NCI-H748 (cell line): ENCODE results near the gene AHCY.

Experiments
- DNase-seq: peaks from one replicate; lab custom pipeline; 2025; ENCODE audit not compliant: unreplicated experiment; lab: John Stamatoyannopoulos, UW

The AHCY gene

DNA sequence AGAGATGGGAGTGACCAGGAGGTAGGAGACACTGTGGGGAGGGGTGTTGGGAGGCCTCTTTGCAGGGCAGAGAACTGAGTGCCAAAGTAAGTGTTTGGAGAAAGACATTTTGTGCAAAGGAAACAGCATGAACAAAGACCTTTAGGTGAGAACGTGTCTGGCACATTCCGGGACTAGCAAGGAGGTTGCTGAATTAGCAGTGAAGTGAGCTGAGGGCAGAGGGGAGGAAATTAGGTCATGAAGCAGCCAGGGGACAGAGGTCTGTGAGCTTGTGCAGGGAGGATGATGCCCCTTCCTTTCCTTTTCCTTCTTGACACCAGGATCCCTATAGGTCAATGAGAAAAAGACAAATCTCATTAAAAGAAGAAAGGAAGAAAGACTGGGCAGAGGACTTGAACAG lies 21.4 kb upstream of the AHCY start:
- no peak for DNase-seq

DNA sequence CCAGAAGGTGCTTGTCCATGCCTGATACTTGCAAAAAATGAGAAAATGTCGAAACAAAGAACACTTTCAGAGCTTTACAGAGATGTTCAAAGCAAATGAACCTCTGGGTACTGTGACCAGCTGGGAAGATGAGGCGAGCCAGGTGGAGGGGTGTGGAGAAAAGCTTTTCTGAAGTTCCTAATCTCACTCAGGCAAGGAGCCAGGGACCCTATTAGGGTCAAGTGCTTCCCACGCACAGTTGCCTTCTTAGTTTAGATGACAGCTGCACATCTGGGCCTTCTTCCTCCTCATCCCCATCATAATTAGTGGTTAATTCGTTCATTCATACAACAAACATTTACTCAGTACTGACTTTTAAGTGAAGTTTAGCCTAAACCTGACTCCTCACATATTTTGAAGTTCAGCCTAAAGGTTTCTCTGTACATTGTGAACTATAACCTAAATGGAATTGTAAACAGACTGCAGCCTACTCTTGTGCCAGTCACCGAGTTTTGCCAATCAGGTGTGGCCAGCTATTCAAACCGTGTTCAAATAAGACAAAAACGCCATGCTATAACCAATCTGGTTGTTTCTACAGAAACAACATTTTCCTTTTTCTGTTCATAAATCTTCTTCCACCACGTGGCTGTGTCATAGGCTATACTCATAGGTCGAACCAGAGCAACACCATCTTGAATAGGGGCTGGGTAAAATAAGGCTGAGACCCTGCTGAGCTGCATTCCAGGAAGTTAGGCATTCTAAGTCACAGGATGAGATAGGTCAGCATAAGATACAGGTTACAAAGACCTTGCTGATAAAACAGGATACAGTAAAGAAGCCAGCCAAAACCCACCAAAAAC lies 19.3 kb upstream of the AHCY start:
- no peak for DNase-seq

DNA sequence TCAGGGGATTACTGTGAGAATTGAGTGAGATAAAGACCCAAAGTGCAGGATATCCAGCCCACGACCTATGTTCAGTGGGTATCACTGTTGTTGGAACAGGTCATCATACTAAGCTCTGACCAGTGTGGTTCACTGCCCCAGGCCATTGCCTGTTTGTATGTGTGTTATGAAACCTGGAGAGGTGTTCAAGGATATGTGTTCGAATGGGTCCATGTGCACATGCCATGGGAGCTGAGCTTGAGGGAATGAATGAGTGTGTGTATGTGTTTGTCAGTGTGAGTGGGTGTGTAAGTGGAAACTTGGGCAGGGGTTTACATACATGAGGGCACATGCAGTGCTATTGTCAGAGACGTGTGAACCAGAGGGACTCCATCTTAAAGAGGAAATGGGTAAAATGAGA lies 17.7 kb upstream of the AHCY start:
- no peak for DNase-seq

DNA sequence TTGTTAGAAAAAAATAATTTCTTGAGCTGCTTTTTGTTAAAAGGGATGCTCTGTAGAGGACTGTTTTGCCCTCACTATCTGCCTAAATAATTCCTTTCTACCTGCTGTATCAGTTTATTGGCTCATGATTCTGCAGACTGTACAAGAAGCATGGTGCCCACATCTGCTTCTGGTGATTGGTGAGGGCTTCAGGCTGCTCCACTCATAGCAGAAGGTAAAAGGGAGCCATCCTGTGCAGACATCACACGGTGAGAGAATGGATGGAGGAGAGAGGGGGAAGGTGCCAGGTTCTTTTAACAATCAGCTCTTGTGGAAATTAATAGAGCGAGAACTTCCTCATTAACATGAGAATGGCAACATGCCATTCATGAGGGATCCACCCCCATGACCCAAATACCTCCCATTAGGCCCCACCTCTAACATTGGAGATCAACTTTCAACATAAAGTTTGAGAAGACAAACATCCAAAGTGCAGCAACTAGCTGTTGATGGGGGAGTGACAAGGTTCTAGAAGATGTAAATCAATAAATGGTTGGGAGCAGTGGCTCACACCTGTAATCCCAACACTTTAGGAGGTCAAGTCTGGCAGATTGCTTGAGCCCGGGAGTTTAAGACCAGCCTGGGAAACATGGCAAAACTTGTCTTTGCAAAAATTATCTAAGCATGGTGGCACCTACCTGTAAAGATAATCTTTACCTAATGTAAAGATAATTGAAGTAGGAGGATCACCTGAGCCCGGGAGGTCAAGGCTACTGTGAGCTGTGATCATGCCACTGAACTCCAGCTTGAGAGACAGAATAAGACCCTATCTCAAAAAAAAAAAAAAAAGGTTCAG lies 15.7 kb upstream of the AHCY start:
- no peak for DNase-seq

DNA sequence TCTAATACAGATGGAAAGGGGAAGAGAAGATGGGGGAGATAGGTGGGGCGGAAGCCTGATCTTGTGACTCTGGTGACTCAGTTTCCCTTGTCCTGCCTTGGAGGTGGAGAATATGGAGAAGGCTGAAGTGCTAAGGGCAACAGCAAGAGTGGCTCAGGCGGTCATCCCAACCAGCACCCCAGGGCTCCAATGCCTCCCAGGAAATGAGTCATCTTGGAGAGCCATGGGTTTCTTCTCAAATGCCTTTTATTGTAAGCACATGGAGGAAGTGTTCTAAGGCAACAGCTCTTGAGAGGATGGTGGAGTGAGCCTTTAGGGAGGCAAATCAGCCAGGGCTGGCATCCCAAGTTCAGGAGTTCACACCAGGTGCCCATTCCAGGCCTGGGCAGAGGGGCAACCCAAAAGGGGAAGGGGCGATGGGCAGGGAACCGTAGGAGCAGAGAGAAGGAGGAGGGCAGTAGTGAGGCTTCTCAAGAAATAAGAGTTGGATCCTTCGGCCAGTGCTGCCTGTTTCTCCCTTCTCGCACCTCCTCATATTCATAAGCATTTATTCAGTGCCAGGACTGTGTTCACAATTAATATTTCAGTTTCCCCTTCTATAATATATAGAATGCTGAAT lies 13.2 kb upstream of the AHCY start:
- no peak for DNase-seq

DNA sequence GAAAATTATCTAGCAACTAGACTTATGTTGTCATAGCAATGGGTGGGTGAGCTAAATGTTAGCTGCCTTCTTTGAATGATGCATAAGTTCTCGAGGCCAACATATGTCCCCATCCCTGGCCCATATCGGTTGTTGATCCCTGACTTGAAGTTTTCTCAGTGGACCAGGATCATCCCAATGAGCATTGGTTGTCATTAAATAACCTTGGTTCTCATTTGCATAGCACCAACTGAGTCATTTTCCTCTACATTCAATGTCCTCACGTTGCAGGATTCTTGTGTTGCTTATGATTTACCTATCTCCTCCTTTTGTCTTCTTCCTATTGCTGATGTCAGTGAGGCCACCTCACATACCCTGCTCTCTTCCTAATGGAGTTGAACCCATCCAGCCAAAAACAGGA lies 12.1 kb upstream of the AHCY start:
- DNase-seq = no peak

DNA sequence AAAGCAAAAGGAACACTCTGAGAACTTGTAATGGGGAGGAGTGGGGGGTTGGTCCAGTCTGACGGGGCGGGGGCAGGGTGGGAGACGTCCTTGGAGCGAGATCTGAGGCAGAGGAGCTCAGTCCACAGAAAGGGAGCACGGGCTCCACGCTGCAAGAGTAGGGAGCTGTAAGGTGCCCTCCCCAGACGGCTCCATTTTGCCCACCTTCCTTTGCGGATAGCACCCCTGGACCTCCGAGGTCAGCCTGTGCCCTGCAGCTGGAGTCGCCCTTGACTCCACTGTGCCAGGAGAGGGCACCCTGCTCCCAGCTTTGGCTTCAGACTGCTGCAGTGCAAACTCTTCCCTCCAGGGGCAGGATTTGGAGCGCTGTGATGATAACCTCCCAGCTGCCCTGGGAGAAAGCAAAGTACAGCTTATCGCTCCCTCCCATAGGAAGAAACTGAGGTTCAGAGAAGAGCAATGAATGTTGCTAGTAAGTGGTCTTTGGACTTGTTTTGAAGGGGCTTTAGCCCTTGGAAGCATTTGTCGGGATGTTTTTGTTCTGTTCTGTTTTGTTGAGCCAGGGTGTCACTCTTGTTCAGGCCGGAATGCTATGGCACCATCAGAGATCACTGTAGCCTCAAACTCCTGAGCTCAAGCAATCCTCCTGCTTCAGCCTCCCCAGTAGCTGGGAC lies 9.5 kb upstream of the AHCY start:
- peak; percentile 85 for DNase-seq

DNA sequence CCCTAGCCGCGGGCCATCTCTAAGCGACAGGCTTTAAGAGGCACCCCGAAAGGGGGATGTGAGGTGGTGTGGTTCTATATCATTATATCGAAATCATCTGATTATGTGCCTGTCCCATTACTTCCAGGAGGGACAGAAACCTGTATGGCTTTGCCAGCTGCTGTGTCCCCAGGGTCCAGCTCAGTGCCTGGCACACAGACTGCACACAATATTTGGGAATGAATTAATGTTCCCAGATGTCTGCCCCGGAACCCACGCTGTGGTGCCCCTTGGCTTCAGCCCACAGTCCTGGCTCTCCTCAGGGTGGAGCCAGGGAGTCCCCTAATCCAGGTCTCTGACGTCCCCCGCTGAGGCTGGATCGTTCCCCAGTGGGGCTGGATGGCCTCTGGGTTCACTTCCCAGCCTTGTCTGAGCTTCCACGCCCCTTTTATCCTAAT lies 8.9 kb upstream of the AHCY start:
- no peak for DNase-seq

DNA sequence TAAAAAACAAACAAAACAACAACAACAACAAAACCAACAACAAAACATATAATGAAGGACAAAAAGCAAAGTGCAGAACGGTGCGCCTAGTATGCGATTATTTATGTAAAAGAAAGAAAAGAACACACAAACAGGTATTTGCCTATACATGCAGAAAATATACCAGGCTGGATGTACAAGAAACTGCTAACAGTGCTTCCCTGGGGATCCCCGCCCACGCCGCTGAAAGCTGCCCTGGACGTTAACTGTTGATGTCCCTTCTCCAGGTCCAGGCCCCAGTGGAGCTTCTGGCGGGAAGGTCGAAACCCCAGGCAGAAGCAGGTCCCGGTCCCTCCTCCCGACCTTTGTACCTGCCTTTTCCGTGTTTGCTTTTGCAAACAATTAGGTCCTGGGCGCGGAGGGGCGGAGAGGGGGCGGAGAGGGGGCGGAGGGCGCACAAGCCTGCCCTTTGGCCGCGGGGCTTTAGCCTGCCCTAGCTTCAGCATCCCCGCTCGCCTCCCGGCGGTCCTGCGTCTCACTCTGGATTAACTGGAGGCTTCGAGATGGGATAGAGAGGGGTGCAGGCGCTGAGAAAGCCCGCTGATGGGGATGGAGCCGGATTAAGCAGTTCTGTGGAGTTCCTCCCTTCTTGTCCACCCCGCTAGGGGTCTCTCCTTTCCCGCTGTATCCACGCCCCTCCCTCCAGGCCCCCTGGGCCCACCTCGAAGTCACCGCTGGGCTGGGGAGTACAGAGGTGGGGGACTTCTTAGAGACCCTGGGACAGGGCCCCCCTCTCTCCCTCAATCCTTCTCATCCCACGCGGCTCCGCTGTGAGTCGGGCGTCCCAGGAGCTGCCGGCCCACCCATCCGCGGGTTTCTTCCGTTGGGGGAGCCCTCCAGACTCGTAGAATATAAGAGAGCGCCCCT lies 8.2 kb upstream of the AHCY start:
- DNase-seq = peak; percentile 50

DNA sequence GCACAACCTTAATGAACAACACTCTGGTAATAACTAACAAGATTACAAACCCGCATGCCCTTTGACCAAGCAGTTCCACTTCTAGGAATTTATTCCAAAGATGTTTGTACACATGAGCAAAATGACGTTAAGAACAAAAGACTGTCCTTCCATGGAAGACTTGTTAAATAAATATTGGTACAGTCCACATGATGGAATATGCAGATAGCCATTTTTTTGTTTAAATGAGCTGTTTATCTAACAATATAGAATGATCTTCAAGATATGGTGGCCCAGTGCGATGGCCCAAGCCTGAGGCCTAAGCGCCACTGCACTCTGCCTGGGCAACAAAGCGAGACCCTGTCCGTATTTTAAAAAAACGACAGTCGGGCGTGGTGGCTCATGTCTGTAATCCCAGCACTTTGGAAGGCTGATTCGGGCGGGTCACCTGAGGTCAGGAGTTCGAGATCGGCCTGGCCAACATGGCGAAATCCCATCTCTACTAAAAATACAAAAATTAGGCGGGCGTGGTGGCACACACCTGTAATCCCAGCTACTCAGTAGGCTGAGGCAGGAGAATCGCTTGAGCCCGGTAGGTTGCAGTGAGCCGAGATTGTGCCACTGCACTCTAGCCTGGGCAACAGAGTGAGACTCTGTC lies 7.4 kb upstream of the AHCY start:
- no peak for DNase-seq

DNA sequence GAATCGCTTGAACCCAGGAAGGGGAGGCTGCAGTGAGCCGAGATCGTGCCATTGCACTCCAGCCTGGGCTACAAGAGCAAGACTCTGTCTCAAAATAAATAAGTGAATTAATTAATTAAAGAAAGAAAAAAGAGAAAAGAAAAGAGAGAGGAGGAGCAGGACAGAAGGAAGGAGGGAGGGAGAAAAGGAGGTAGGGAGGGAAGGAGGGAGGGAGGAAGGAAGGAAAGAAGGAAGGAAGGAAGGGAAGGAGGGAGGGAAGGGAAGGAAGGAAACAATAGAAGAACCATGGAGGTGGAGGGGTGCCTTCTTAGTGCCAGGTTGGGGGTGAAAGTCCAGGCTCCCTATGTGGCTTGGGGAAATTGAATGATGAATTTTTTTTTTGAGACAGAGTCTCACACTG lies 6.5 kb upstream of the AHCY start:
- no peak for DNase-seq

DNA sequence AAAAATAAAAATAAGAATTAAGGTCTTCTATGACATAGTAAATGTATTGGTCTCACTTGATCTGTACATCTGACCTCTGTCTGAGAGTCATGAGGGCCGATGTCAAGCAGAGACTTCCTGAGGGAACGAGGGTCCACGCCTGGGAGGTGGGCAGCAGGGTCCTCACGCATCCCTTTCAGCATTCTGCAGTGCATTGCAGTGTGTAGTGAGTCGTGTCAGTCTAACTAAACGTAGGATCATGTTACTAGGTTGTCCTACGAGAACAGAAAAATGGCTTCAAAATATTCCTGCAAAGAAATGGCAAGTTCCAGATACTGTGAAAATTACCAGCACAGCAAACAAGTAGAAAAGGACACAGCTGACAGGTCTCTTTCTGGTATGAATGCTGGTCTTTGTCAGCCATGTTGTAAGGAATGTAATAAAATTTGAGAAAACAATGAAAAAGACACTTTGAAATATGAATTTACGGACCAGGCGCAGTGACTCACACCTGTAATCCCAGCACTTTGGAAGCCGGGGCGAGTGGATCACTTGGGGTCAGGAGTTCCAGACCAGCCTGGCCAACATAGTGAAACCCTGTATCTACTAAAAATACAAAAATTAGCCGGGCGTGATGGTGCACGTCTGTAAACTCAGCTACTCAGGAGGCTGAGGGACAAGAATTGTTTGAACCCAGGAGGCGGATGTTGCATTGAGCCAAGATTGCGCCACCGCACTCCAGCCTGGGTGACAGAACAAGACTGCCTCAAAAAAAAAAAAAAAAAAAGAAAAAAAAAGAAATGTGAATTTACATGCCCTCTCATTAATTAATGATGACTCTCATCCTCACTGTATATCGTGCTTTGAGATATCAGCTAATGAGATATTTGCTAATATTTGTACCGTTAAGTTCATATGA lies 2.4 kb upstream of the AHCY start:
- DNase-seq = no peak

DNA sequence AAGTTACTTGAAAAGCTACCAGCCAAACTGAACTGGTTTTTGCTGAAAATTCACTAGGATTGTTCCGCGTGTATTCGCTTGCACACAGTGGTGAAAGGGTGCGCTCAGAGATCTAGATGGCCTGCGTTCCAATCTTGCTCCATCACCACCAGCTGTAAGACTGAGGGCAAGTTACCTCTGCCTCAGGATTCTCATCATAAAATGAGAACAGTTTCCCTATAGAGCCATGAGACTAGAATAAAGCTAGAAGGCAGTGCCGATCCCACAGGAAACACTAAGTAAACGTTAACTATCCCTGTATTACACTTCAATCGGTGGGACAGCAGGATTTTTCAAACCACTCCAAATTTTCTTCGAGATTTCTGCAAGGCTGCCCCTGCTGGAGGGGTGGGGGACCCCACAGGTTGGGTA lies 838 bp downstream of the AHCY start:
- no peak for DNase-seq

DNA sequence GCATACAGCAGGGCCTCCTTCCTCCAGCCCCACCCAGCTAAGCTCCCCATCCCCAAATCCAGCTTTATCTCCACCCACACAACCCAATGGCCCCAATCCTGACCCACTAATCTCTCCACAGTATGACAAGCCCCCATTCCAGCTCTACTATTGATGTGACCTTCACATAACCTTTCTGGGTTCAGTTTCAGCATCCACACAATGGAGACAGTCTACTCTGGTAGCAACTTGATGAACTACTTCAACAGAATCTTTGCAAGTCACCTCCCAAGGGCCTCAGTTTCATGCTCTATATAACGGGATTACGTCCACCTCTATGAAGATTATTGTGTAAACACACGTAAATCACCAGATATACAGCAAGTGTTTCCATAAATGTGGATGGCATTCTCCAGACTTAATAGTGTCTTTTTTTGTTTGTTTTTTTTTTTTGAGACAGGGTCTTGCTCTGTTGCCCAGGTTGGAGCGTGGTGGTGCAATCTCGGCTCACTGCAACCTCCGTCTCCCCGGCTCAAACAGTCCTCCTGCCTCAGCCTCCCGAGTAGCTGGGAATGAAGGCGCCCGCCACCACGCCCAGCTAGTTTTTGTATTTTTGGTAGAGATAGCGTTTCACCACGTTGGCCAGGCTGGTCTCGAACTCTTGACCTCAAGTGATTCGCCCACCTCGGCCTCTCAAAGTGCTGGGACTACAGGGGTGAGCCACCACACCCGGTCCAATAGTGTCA lies 1.4 kb downstream of the AHCY start:
- no peak for DNase-seq

DNA sequence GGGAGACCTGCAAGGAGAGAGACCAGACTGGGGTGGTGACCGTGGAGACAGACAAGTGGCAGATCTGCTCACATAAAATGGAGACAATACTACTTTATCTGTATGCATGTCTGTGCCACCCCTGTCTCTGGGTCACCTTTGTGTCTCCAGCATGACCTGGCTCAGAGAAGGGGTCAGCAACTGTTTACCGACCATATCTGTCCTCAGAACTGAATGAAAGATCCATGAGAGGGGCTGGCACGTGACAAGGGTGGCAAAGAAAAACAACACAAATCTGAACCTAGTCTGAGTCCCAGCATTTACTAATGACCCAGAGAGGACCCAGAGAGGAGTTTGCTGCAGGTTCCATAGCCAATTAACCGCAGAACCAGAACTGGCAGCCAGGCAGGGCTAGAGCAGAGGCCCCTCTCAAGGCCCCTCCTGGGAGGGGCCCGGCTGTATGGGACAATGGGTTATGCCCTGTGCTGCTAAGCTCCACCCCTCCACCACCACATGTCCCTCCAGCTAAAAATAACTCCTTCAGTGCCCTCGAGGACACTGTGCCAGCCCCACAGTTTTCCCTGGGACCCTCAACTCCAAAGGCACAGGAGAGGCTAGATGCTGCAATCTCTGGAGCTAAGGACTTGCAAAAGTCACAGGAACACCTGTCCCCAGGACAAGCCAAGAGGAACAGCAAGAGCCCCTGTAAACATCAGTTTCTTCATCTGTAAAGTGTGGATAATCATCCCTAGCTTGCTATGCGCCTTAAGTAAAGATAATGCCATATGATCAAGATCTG lies 2.2 kb downstream of the AHCY start:
- no peak for DNase-seq

DNA sequence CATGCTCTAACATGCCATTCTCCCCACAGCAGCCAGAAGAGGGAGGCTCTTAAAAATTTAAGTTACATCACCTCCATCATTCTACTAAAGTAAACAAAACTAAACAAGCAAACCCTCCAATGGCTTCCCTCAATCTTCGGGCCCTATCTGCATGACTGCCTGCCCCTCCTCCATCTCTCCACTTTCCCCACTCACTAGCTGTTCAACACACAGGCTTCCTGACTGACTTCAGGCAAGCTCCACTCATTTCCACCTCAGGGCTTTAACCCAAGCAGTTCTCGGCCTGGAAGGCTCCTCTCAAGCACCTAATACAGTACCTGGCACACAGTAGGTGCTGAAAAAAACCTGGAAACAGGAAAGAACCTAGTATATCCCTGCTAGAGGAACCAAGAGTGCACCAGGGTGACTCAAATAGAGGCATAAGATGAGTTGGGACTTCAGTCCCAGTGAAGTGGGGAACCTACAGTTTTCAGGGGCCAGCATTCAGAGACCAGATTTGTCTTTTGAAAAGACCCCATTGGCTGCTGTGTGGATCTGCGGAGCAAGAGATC lies 2.8 kb downstream of the AHCY start:
- DNase-seq = no peak
